Measurements from ENCODE around the gene FRYL. TPM values are rescaled to one million over a fixed set of nuclear protein-coding genes. Genes with fewer than 3 reads are reported as not detected.

Gene FRYL
- total RNA-seq, 4 donors from 2014 or later: 14.5 to 43.7 (median 20.1) TPM

DNA sequence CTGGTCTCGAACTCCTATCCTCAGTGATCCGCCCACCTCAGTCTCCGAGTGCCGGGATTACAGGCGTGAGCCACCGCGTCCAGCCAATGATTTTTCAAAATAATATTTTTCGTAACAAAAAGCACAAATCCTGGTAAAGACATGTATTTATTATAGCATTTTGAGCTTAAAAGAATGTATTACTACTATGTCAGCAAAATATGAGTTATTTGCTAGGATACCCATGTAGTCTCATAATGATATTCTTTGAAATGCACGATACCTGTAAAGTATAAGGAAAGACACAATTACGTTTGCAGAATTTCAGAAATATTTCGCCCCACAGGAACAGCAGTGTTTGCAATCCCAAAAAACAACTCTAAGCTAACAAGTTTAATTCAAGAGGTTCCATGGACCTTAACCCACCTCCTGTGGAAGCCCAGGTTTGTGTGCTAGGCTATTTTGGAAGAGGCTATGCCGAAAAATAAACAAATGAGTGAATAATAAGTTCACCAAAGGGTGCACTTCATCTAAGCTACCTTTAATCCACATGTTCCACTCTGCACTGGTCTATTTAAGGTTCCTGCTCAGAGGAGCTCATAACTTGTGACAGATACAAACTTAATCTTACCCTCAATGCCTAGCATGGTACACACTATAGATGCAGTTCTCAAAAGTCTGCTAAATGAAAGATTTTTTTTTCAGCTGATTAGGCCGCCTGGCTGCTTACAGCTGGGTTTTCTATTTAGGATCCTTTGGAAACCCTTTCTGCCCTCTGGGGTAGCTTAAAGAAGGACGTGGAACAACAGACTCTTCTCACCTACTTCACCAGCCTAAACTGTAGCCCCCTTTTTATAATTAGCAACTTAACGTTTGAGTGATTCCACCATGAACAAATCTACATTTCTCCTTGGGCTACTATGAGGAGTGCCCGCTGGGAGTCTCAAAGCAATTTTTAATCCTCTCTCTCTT is 5.0 kb downstream of the FRYL start:
- H3K4me3 ChIP-seq: no peak overlapping the region
- in situ Hi-C loops (cut with MboI; ENCODE audit: low sequenced_read_pairs in 4 of 4): loop anchor here in 2 of 4 donors (5.0 to 25.0 kb wide), 2 partner anchors 57 to 438 kb away; partner anchors contain the start of genes SLAIN2 (in 2 of the 2) and OCIAD1 (in 1 of the 2)
- intact Hi-C loops (cut with DNase I; ENCODE audit: low total_unique reads): loop anchor here (5.0 kb wide), 1 partner anchor 108 kb away; no protein-coding TSS in a partner anchor

DNA sequence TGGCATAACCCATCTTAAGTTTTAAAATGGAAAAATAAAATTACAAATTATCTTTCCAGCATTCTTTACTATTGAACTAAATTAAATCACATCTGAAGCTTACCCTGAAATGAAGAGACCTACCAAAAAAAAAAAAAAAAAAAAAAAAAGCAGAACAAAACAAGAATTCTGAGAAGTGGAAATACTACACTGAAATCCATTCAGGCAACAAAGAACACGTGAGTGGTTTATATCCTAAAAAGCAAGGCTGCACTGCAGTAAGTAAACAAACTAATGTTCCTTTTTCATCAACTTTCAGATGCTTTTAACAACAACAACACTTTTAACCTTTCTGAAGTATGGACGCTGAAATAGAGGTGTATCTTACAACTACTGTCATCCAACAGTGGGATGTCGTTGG is 7.5 kb downstream of the FRYL start:
- H3K9me3 ChIP-seq: no peaks in the 10 kb centered on the region
- no peaks in the 10 kb centered on the region for H3K36me3 ChIP-seq
- peaks cover 65 to 66% of the 10 kb centered on the region in 2 donors for H3K4me1 ChIP-seq
- no peaks in the 10 kb centered on the region for H3K27me3 ChIP-seq
- TF ChIP-seq, protein P1, sequence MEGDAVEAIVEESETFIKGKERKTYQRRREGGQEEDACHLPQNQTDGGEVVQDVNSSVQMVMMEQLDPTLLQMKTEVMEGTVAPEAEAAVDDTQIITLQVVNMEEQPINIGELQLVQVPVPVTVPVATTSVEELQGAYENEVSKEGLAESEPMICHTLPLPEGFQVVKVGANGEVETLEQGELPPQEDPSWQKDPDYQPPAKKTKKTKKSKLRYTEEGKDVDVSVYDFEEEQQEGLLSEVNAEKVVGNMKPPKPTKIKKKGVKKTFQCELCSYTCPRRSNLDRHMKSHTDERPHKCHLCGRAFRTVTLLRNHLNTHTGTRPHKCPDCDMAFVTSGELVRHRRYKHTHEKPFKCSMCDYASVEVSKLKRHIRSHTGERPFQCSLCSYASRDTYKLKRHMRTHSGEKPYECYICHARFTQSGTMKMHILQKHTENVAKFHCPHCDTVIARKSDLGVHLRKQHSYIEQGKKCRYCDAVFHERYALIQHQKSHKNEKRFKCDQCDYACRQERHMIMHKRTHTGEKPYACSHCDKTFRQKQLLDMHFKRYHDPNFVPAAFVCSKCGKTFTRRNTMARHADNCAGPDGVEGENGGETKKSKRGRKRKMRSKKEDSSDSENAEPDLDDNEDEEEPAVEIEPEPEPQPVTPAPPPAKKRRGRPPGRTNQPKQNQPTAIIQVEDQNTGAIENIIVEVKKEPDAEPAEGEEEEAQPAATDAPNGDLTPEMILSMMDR (IDR thresholded peaks at IDR 0.05 in 4 of 5, conservative IDR thresholded peaks at IDR 0.05 in 1 of 5): no peak
- TF ChIP-seq POLR2A (IDR thresholded peaks at IDR 0.05): no peak
- no peak overlapping the region for H3K4me3 ChIP-seq
- ATAC-seq: no peak
- no peak overlapping the region for H3K27ac ChIP-seq
- intact Hi-C loops (cut with DNase I; ENCODE audit: low total_unique reads) (no loop called here), in situ Hi-C loops (cut with MboI; ENCODE audit: low sequenced_read_pairs in 4 of 4) (no loop called here)
- DNase-seq: no peak

More for the DNA sequence above, 5.0 kb downstream of the FRYL start:
- ATAC-seq (no peak), DNase-seq (no peak)
- peak overlapping the region; percentile 30 to 96 (median 74) for H3K27ac ChIP-seq
- H3K9me3 ChIP-seq: no peaks in the 10 kb centered on the region
- peaks cover 67 to 69% of the 10 kb centered on the region in 2 donors for H3K4me1 ChIP-seq
- TF ChIP-seq, protein P1 (IDR thresholded peaks at IDR 0.05 in 4 of 5, conservative IDR thresholded peaks at IDR 0.05 in 1 of 5): no peak
- no peaks in the 10 kb centered on the region for H3K27me3 ChIP-seq
- no peaks in the 10 kb centered on the region for H3K36me3 ChIP-seq

DNA sequence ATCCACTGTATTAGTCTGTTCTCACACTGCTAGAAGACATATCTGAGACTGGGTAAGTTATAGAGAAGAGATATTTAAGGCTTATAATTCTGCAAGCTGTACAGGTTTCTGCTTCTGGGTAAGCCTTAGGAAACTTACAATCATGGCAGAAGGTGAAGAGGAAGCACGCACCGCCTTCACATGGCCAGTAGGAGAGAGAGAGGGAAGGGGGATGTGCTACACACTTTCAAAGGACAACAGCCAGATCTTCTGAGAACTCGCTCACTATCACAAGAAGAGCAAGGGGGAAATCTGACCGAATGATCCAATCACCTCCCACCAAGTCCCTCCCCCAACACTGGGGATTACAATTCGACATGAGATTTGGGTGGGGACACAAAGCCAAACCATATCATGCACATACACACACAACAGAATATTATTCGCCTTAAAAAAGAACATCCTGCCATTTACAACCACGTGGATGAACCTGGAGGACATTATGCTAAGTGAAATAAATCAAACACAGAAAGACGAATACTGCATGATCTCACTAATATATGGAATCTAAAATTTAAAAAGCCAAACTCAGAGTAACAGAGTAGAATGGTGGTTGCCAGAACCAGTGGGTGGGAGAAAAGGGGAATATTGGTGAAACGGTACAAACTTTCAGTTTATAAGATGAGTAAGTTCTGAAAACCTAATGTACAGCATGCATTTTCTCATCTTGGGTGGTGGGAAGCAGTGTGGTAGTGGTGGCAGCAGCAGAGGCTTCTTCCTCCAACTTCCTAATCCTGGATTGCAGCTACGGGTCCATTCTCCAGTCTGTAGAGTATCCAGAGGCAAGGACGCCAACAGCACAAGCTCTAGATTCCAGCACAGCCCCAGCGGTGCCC is 12.8 kb downstream of the FRYL start:
- in situ Hi-C loops (cut with MboI; ENCODE audit: low sequenced_read_pairs in 4 of 4) (no loop called here), intact Hi-C loops (cut with DNase I; ENCODE audit: low total_unique reads) (no loop called here)
- no peaks in the 10 kb centered on the region for H3K27me3 ChIP-seq
- H3K9me3 ChIP-seq: no peaks in the 10 kb centered on the region
- ATAC-seq: no peak
- no peak for DNase-seq
- H3K4me1 ChIP-seq: peaks cover 37 to 44% of the 10 kb centered on the region in 2 donors
- no peaks in the 10 kb centered on the region for H3K36me3 ChIP-seq
- no peak overlapping the region for H3K4me3 ChIP-seq
- H3K27ac ChIP-seq: no peak overlapping the region
- TF ChIP-seq POLR2A (IDR thresholded peaks at IDR 0.05): no peak
- TF ChIP-seq, protein P1 (IDR thresholded peaks at IDR 0.05 in 4 of 5, conservative IDR thresholded peaks at IDR 0.05 in 1 of 5): no peak

DNA sequence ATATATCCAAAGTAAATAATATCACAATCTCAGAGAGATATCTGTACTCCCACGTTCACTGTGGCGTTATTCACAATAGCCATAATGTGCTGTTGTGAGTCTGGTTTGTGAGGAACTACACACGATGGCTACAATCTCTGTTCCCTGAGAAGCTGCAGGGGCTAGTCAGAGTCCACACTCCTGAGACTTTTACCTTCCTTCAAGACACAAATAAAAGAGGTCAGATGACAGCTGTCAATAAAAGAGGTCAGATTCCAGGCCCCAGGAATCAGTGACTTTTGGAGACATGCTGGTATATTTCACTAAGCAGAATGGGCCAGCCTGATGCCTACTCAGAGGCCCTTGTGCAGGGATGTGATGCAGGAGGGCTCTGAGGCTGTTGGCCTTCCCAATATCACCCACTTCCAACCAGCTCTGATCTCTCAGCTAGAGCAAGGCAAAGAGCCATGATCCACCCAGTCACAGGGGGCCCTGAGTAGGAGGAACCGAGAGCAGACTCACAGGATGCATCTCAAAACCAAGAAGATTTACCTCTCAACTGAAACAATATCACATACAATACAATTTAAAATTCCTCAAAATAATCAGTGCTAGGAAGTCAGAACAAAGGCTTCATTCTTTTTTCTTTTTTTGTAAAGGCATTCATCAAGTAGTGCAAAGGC is 13.8 kb downstream of the FRYL start:
- H3K27ac ChIP-seq: no peak overlapping the region
- TF ChIP-seq, protein P1 (IDR thresholded peaks at IDR 0.05 in 4 of 5, conservative IDR thresholded peaks at IDR 0.05 in 1 of 5): no peak
- no peak for TF ChIP-seq POLR2A (IDR thresholded peaks at IDR 0.05)
- H3K9me3 ChIP-seq: no peaks in the 10 kb centered on the region
- peaks cover 41 to 44% of the 10 kb centered on the region in 2 donors for H3K4me1 ChIP-seq
- no peaks in the 10 kb centered on the region for H3K27me3 ChIP-seq
- intact Hi-C loops (cut with DNase I; ENCODE audit: low total_unique reads) (no loop called here), in situ Hi-C loops (cut with MboI; ENCODE audit: low sequenced_read_pairs in 4 of 4) (no loop called here)
- H3K4me3 ChIP-seq: no peak overlapping the region
- no peaks in the 10 kb centered on the region for H3K36me3 ChIP-seq
- no peak for ATAC-seq
- no peak for DNase-seq
